Bone marrow (tissue), 2 donors: ENCODE data around the gene INPP5D.

Experiments used
- DNase-seq, 2 donors: peaks; one replicate each; lab custom pipeline; 2025; lab: John Stamatoyannopoulos, UW

The INPP5D gene

DNA sequence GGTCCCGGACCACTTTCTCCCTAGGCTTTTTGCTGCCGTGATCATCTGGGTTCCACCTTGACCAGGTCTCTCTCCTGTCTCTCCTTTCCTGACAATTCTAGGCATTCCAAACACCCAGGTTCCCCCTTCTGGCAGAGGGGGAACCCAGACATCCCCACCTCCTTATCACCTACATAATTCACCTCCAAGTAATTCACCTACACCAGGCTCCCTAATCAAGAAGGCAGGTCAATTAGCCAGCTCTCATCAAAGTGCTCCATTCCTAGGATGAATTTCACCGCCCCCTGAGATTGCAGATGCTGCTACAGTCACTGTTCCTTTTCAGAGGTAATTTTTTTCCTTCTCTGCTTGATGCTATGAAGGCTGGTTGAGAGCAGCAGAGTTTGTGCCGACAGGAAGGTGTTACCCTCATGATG is 149.0 kb downstream of the INPP5D start:
- DNase-seq, result no peak

- DNase-seq, result no peak
These were observed 149.5 kb downstream of the INPP5D start for GRCh38 chr2:233209533-233210171.

- no peak for DNase-seq
These were observed 150.1 kb downstream of the INPP5D start for GRCh38 chr2:233210281-233210680.

GRCh38 chr2:233210843-233211547 is 150.9 kb downstream of the INPP5D start:
- DNase-seq, result no peak

- DNase-seq, result no peak
These were observed 151.4 kb downstream of the INPP5D start for GRCh38 chr2:233211548-233211895.

DNA sequence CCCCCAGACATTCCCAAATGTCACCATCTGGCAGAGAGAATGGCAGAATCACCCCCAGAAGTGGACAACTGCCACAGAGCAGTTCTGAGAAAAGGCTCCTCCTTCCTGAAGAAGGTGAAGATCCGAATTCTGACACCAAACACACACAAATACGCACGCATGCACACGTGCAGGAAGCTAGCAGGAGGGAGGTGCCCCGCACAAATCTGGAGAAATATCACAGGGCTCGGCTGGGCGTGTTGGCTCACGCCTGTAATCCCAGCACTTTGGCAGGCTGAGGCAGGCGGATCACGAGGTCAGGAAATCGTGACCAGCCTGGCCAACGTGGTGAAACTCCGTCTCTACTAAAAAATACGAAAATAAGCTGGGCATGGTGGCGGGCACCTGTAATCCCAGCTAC is 152.9 kb downstream of the INPP5D start:
- DNase-seq, result no peak

GRCh38 chr2:233213975-233214374 is 153.8 kb downstream of the INPP5D start:
- no peak for DNase-seq

DNA sequence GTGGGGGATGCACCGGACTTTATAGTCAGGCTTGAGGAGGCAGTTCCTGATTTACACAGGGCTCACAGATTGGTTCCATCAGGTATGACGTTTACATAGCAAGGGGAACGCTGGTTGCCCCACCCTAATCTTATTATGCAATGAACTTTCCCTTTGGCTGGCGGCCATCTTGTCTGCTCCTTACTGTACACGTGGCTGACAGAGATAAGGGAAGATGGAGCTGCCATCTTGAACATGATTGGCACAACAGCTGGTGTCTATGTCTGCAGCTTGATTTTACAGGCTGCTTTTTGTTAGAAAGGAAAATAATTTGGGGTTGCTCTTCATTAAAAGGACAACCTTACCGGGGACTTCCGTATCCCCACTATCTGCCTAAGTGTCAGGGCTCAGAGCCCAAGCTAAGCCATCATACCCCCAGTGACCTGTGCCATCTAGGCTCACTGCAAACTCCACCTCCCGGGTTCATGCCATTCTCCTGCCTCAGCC is 157.8 kb downstream of the INPP5D start:
- DNase-seq, result no peak

DNA sequence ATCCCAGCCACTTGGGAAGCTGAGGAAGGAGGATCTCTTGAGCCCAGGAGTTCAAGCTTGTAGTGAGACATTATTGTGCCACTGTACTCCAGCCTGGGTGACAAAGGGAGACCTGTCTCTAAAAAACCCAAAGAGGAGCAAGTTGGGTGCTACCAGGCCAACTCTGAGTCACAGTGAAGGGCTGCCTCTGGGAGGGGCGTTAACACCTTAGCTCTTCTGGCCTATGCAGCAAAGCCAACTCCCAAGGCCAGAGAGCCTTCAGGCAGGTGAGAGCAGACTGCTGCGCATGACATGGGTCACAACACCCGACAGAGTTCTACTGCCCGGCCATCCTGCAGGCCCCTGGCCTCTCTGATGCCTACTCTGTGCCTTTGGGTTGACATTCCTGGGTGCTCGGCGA is 158.7 kb downstream of the INPP5D start:
- DNase-seq, result no peak

GRCh38 chr2:233219848-233220247 is 159.7 kb downstream of the INPP5D start:
- no peak for DNase-seq

DNA sequence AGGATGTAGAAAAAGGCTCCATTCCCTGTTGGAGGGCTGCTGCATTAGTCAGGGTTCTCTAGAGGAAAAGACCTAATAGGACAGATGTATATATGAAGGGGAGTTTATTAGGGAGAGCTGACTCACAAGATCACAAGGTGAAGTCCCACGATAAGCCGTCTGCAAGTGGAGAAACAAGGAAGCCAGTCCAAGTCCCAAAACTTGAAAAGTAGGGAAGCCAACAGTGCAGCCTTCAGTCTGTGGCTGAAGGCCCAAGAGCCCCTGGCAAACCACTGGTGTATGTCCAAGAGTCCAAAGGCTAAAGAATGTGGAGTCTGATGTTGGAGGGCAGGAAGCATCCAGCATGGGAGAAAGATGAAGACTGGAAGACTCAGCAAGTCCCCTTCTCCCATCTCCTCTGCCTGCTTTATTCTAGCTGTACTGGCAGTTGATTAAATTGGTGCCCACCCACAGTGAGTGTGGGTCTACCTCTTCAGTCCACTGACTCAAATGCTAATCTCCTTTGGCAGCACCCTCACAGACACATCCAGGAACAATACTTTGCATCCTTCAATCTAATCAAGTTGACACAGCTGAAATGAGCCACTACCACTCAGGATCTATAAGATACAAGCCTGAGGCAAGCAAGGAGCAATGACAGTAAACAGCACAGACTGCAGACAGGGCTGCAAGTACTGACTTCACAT is 161.4 kb downstream of the INPP5D start:
- no peak for DNase-seq

- DNase-seq, result no peak
These were observed 163.1 kb downstream of the INPP5D start for GRCh38 chr2:233223059-233223894.

DNA sequence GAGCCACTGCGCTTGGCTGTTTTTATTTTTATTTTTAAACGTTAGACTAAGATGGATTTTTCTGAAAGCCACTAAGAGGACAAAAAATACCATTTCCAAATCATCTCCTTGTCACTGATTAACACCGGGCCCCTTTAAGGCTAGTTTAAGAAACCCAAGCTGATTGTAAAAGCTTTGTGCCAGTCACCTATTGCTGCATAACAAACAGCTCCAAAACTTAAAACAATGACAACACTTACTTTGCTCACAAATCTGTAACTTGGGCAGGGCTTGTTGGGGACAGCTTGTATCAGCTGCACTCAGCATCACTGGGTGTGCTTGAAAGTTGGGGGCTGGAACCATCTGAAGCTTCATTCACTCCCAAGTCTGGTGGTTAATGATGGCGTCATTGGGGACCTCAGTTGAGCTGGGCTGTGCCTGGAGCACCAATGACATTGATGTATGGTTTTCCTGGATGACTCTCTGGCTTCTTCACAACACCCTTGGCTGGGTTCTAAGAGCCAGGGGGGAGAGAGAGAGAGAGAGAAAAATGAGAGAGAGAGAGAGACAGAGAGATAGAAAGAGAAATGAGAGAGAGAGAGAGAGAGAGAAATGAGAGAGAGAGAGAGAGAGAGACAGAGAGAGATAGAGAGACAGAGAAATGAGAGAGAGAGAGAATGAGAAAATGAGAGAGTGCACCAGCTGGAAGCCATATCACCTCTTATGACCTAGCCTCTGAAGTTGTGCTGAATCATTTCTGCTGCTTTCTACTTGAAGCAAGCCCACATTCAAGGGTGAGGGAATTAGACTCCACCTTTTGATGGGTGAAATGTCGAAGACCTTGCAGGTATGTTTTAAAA is 165.3 kb downstream of the INPP5D start:
- DNase-seq, result peak in 1 of 2 donors; percentile 12

GRCh38 chr2:233226511-233227031 is 166.4 kb downstream of the INPP5D start:
- DNase-seq, result no peak

GRCh38 chr2:233227346-233227978 is 167.3 kb downstream of the INPP5D start:
- DNase-seq, result no peak

DNA sequence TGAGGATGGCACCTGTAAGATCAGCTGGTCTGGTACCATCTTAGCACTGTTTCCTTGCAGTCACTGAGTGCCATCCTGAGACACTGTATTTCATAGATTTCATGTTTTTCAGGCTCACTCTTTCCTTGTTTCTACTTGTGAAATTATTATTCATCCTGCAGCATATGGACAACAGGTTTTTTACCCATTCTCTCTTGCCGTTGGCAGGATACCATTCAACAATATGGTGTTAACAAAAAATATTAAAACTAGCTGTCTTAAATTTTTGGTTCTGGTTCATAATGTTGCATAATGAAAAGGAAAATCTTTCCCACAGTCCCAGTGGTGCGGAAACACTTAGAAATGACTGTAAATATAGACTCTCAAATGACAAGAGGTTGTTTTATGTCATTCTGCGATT is 168.2 kb downstream of the INPP5D start:
- DNase-seq, result no peak

GRCh38 chr2:233233618-233234230 is 173.6 kb downstream of the INPP5D start:
- DNase-seq, result no peak

- no peak for DNase-seq
These were observed 174.1 kb downstream of the INPP5D start for GRCh38 chr2:233234264-233234663.

GRCh38 chr2:233234996-233235395 is 174.9 kb downstream of the INPP5D start:
- DNase-seq, result no peak

GRCh38 chr2:233235977-233236376 is 175.8 kb downstream of the INPP5D start:
- DNase-seq, result no peak
